Left renal cortex interstitium (tissue), 4 donors: ENCODE results near the gene TMEM250. TPM values are rescaled to one million over a fixed set of nuclear protein-coding genes. Genes with fewer than 3 reads are reported as not detected.

Source experiments
- DNase-seq, 4 donors: peaks; one replicate each; pipeline ENCODE4 v3.0.0-alpha.2; 2013; ENCODE audit warnings: low read depth in 4 of 4, low spot score in 2 of 4, missing footprints in 1 of 4
- polyA plus RNA-seq, 4 donors: library from polyadenylated mRNA; unstranded; fragments of 120-200 nt; gene quantifications; one replicate each; pipeline ENCODE4 v1.2.1, GENCODE V29; 2013; ENCODE audit not compliant: insufficient read length in 4 of 4

The TMEM250 gene
- polyA plus RNA-seq, 4 donors, result 15.9 to 27.6 (median 20.1) TPM

GRCh38 chr9:136085815-136086212, 32.9 kb downstream of the TMEM250 start:
- no peak for DNase-seq

DNA sequence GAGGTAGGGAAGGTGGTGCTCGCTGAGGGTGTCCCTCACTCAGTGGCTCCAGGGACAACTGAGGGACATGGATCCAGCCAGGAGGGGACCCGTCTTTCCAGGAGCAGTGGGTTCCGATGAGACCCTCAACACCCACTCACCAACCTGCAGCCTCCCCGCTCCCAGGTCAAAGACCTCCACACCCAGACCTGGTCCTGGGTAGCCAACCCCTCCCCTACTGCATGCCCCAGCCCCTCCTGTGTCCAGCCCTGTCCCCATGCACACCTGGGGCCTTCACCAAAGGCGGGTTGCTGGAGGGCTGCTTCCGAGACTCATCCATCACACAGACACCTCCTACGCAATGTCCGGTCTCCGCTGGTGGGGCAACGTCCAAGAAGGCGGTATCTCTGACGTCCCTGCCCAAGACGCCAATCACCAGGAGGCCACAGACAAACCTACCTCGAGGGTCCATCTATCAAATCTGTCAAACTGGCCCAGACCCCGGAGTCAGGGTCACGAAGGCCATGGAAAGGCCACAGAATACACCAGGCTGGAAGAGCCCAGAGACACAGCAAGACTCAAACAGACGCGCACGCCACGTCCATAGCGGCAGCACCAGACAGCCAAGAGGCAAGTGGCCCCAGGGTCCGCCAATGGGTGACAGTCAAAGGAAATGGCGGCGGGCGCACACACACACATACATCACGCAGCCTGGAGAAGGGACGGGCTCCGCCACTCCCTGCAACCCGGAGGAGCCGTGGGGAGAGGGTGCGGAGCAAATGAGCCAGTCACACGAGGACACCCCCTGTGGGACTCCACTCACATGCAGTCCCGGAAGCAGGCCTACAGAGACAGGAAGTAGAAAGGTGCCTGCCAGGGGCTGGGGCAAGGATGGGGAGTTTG, 34.4 kb downstream of the TMEM250 start:
- DNase-seq, result no peak

DNA sequence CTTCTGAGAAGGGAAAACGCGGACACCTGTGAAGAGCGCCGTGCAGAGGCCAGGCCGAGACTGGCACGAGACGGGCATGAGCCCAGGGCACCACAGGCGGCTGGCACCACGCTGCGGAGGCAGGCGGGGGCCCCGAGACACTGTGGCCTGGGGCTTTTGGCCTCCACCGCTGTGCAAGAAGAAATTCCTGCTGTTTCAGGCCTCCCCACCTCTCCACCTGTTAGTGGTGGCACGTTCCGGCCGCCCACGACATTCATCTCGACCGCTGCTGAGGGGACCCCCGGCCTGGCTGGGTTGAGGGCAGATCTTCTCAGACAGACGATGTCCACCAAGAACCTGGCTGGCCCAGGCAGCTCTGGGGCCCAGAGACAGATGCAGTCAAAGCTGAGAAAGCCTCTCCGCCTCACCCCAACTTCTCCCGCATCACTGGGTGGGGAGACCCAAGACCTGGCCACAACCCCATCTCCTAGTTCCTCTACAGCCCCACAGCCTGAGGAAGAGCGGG, 35.1 kb downstream of the TMEM250 start:
- no peak for DNase-seq

- DNase-seq, result no peak
Observed at GRCh38 chr9:136082496-136083361, 35.9 kb downstream of the TMEM250 start.

DNA sequence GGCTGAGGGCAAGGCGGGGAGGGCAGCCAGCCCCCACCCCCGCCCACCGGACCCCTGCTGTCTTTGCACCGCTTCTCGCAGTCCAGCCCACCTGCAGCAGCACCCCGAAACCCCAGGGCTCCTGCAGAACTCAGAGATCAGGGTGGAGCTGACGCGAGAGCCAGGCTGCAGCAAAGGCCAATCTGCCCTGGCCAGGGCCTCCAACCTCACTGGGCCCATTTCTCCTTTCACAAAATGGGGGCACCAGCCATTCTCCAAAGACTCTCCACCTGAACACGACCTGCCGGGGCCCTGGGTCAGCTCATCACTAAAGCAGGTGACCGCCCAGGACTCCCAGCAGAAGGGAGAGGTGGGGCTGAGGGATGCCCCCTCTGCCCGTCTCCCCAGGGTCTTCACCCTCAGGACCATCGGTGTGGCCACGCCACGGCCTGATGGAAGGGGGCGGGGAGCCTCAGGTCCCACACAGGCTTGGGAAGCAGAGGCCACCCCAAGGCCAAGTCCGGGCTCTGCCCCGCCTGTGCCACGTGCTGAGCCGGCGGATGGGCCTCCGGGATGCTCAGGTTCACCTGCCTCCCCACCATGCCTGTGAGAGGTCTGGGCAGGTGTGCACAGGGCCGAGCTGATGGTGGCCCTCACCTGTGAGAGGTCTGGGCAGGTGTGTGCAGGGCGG, 36.7 kb downstream of the TMEM250 start:
- DNase-seq, result no peak

- DNase-seq, result no peak
Observed at GRCh38 chr9:136081113-136081825, 37.4 kb downstream of the TMEM250 start.

DNA sequence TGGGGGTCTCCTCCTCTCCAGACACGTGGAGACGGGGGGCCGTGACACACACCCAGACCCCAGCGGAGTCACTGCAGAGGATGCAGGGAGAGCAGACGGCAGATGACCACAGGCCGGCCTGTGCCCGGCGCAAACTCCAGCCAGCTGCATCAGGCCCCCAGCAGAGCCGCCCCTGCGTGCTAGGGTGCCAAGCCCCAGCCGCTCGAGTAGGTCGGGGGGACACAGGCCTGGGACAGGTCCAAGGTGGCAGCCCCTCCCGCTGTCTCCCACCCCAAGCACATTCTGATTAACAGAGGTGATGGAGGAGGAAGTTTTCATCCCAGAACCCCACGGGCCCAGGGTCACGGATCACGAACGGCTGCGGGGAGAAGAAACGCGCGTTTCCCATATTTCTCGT, 38.0 kb downstream of the TMEM250 start:
- no peak for DNase-seq

DNA sequence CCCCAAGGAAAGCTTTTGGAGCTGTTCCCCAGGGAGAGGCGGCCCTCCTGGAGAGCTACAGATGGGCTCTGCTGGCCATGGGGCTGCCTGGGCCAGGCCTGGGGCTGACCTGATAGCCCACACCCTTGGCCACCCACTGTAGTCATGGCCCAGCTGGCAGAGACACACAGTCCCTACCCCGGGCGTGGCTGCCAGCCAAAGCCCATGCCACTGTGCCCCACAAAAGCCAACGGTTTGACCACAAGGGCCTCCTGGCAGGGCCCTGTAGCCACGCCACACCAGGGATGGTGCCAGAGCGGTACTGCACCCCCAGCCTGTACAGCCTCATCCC, 38.8 kb downstream of the TMEM250 start:
- DNase-seq, result no peak

DNA sequence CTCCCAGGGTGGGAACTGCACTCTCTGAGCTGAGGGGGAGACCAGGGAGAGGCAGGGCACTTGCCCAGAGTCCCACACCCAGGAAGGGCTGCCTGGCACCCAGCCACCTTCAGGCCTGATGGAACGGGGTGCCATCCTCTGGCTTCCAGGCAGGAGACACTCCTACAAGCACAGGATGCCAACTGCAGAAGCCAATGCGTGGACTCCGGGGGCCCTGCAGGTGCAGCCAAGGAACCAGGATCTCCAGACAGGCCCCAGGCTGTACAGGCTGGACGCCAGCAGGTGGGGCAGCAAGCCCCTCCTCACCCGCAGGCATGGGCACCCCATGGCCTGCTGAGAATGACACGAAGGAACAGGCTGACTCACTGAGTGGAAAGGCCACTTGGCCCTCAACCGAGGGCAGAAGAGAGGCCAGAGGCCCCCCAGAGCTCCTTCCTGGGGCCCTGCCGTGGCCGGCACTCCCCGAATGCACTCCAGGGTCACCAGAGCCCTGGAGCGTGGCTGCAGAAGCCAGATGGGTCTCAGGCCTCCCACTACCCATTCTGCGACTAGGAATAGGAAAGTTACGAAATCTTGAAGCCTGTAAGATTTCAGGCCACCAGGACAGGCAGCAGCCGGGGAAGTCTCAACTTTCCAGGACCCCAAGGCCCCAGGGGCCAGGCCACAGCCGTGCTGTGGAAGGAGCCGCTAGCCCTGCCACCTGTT, 39.3 kb downstream of the TMEM250 start:
- no peak for DNase-seq

DNA sequence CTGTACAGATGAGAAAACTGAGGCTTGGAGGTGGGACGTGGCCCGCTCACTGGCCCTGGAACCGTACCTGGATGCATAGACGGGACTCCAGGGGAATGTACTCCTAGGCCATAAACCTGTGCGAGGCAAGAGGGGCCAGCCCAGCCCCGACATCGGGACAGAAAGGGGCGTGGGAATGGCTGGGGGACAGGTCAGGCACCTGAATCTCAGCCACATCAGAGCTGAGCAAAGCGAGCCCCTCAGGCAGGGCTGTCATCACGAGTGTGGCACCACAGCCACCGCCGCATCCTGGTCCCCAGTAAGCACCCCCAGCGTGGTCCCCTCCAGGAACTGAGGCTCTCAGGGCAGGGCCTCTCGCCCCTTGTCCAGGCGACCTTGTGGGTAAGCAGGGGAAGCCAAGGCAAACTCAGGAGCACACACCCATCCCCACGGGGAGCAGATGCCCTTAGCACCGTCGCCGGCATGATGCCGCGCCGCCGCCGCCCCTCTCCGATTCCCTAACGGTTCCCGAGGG, 40.1 kb downstream of the TMEM250 start:
- no peak for DNase-seq

- DNase-seq, result no peak
Observed at GRCh38 chr9:136078024-136078423, 40.7 kb downstream of the TMEM250 start.

DNA sequence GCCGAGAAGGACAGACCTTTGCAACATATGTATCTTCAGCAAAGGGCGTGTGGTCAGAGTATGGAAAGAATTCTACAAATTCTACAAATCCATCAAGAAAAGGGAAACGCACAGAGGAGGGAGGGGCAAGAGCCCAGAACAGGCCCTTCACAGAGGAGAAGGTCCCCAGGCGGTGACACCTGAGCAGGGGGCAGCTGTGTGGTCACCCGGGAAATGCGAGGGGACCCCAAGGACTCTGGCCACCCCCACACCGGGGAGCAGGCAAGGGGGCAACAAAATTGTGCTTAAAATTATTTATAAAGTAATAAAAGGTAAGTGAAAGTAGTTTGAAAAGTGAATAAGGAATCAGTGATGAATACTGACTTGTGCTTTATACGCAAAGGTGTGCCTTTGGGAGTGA, 41.2 kb downstream of the TMEM250 start:
- DNase-seq, result no peak

- DNase-seq, result no peak
Observed at GRCh38 chr9:136075881-136076678, 42.6 kb downstream of the TMEM250 start.

DNA sequence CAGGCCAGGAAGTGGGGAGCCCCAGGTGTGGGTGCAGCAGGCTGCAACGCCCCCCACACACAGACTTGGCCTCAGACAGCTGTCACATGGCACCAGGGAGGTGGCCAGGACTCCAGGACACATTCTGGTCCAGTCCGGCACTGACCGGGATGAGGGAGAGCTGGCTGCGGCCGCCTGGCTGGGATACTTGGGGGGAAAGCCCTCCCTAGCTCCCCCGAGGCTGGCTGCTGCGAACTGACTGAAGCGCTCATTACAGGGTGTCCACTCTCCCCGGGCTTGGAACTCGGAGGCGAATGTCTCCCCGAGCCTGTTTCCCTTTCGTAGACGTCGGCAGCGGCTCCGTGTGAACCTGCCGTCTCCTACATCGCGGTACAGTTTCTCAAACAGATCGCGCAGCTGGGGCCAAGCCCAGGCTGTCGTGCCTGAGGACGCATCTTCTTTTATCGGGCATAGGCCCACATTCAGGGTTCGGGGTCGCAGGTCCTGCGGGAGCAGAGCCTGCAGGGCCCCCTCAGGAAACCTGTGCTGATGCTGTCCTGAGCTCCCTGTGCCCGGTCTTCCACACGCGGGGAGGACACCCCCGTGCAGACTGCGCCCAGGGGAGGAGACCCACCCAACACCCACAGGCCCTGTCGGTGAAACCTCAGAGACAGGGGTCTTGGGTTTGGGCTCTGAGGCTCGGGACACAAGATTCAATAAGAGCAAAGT, 43.4 kb downstream of the TMEM250 start:
- DNase-seq, result no peak

DNA sequence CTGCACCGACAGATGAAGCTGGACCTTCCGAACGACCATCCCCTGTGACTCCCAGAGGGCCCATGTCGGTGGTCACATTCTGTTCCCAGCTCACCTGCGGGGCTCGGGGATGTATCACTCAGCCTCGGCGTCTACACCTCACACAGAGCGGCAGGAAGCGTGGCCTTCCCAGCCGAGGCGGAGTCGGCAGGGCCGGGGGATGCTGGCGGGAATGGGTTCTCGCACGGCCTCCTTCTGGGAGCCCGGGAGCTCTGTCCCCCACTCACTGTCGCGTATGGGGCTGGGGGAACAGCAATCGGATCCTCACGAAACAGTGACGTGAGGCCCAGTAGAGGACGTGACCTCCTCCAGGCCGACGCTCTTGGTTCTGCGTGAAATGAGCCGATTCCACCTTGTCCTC, 44.0 kb downstream of the TMEM250 start:
- DNase-seq, result no peak
